HCT116 (cell line): Measurements from ENCODE around the gene POLR1D. TPM values are rescaled to one million over a fixed set of nuclear protein-coding genes. Genes with fewer than 3 reads are reported as not detected.

ENCODE experiments used
- ATAC-seq: fragments of 200-7000 bp; cut with Tn5 transposase; 2 replicates; pipeline ENCODE4 v1.9.1; 2020; ENCODE audit warnings: mild to moderate bottlenecking, moderate library complexity
- BruUV-seq: library from RNA; stranded (reverse); fragments of 400-500 nt; replicated peaks from 2 replicates; lab custom pipeline; 2021; lab: Mats Ljungman, UMichigan
- CTCF ChIA-PET: fragments of 300-600 bp; sonication (Branson Sonifier 250); formaldehyde crosslinking; loops from one replicate; lab custom pipeline; 2021; ENCODE audit warnings: antibody characterized with exemption; lab: Charles Lee
- POLR2A ChIA-PET: fragments of 300-600, 350-600 bp; sonication (Branson Sonifier 250); formaldehyde crosslinking; loops from one replicate; lab custom pipeline; 2021; ENCODE audit warnings: antibody characterized with exemption; lab: Charles Lee
- RAD21 ChIA-PET, 2 experiments: fragments of 300-600 bp; sonication (Branson Sonifier 250); formaldehyde crosslinking; loops; one replicate each; lab custom pipeline; 2023; ENCODE audit warnings: low total read pairs in 2 of 2; ENCODE audit not compliant: uncharacterized antibody in 2 of 2, unreplicated experiment in 2 of 2, low non-redundant PET in 1 of 2; lab: Charles Lee
- DNase-seq: peaks from one replicate; pipeline ENCODE4 v3.0.0-alpha.2; 2010; ENCODE audit warnings: low read depth, low spot score
- H2AFZ ChIP-seq: fragments of 200-600 bp; shearing (Covaris generic), sonication (generic); 2 replicates; pipeline ENCODE4 v1.6.1; 2017; ENCODE audit warnings: low read depth, mixed run types, mixed read lengths, antibody characterized with exemption, low read length; ENCODE audit not compliant: poor library complexity, severe bottlenecking
- H3K27ac ChIP-seq: 2 replicates; pipeline ENCODE4 v1.5.1; 2012; ENCODE audit warnings: low read depth, low read length
- H3K27me3 ChIP-seq: fragments of 200-600 bp; sonication (generic); 2 replicates; pipeline ENCODE4 v1.6.1; 2016; ENCODE audit warnings: mixed run types, low read length, mixed read lengths; ENCODE audit not compliant: insufficient read depth
- H3K36me3 ChIP-seq, 2 experiments: fragments of 200-500 bp in 1 of 2; fragments of 200-600 bp in 1 of 2; sonication (Bioruptor generic) in 1 of 2; sonication (generic) in 1 of 2; 2 replicates each; pipeline versions ENCODE4 v1.5.1 to v1.6.1; 2014 to 2016; ENCODE audit warnings: low read length in 2 of 2, inconsistent platforms in 1 of 2, mixed read lengths in 1 of 2, mixed run types in 1 of 2; ENCODE audit not compliant: insufficient read depth in 2 of 2, control insufficient read depth in 1 of 2
- H3K4me1 ChIP-seq, 2 experiments: fragments of 200-600 bp in 1 of 2; sonication (generic) in 1 of 2; 2 replicates each; pipeline versions ENCODE4 v1.5.1 to v1.6.1; 2012 to 2017; ENCODE audit warnings: low read length in 2 of 2, inconsistent platforms in 1 of 2, mild to moderate bottlenecking in 1 of 2, mixed read lengths in 1 of 2, mixed run types in 1 of 2, moderate library complexity in 1 of 2; ENCODE audit not compliant: insufficient read depth in 2 of 2, control insufficient read depth in 1 of 2
- H3K4me2 ChIP-seq: fragments of 200-600 bp; sonication (generic); 2 replicates; pipeline ENCODE4 v1.6.1; 2017; ENCODE audit warnings: mixed run types, low read length, mixed read lengths
- H3K4me3 ChIP-seq, 2 experiments: fragments of 200-600 bp in 1 of 2; sonication (generic) in 1 of 2; replicated peaks in 1 of 2; 2 replicates each; pipeline ENCODE4 v1.5.1; 2011 to 2016; ENCODE audit warnings: low read length in 2 of 2, control low read depth in 1 of 2, low read depth in 1 of 2, mild to moderate bottlenecking in 1 of 2, mixed read lengths in 1 of 2, mixed run types in 1 of 2
- H3K79me2 ChIP-seq: fragments of 200-600 bp; sonication (generic); 2 replicates; pipeline ENCODE4 v1.6.1; 2017; ENCODE audit warnings: mild to moderate bottlenecking, mixed run types, low read length, moderate library complexity, mixed read lengths; ENCODE audit not compliant: insufficient read depth
- H3K9ac ChIP-seq: fragments of 200-600 bp; sonication (generic); 2 replicates; pipeline ENCODE4 v1.6.1; 2016; ENCODE audit warnings: low read length, mixed read lengths
- H3K9me2 ChIP-seq: fragments of 200-600 bp; sonication (generic), shearing (Covaris generic); 2 replicates; pipeline ENCODE4 v1.6.1; 2017; ENCODE audit warnings: mixed run types, mild to moderate bottlenecking, moderate library complexity; ENCODE audit not compliant: insufficient read depth
- H3K9me3 ChIP-seq, 2 experiments: fragments of 200-500 bp in 1 of 2; fragments of 200-600 bp in 1 of 2; sonication (Bioruptor generic) in 1 of 2; sonication (generic) in 1 of 2; 2 replicates each; pipeline ENCODE4 v1.6.1; 2014 to 2017; ENCODE audit warnings: low read length in 2 of 2, mixed read lengths in 2 of 2, inconsistent platforms in 1 of 2, low read depth in 1 of 2, mild to moderate bottlenecking in 1 of 2, mixed run types in 1 of 2, moderate library complexity in 1 of 2; ENCODE audit not compliant: control insufficient read depth in 1 of 2, insufficient read depth in 1 of 2
- H4K20me1 ChIP-seq: fragments of 200-600 bp; sonication (generic), shearing (Covaris generic); 2 replicates; pipeline ENCODE4 v1.6.1; 2017; ENCODE audit warnings: mixed run types, mild to moderate bottlenecking, moderate library complexity; ENCODE audit not compliant: insufficient read depth
- ATF3 ChIP-seq: IDR thresholded peaks from 2 replicates; pipeline ENCODE4 v1.6.1; 2012
- CEBPB ChIP-seq: IDR thresholded peaks from 2 replicates; pipeline ENCODE4 v1.6.1; 2012; ENCODE audit warnings: low read depth
- EGR1 ChIP-seq: IDR thresholded peaks from 2 replicates; pipeline ENCODE4 v1.6.1; 2012; ENCODE audit warnings: low read depth
- ELF1 ChIP-seq: IDR thresholded peaks from 2 replicates; pipeline ENCODE4 v1.6.1; 2012; ENCODE audit warnings: low read depth, borderline replicate concordance
- EZH2 ChIP-seq: fragments of 200-600 bp; sonication (generic); IDR thresholded peaks from 2 replicates; pipeline ENCODE4 v1.6.1; 2017; ENCODE audit warnings: antibody characterized with exemption, mixed run types
- EZH2phosphoT487 ChIP-seq: fragments of 200-600 bp; IDR thresholded peaks from 2 replicates; pipeline ENCODE4 v1.6.1; 2018; ENCODE audit warnings: antibody characterized with exemption, borderline replicate concordance
- FOSL1 ChIP-seq: IDR thresholded peaks from 2 replicates; pipeline ENCODE4 v1.6.1; 2012; ENCODE audit warnings: low read depth
- JUND ChIP-seq: IDR thresholded peaks from 2 replicates; pipeline ENCODE4 v1.6.1; 2012
- MAX ChIP-seq: IDR thresholded peaks from 2 replicates; pipeline ENCODE4 v1.6.1; 2012
- POLR2A ChIP-seq: IDR thresholded peaks from 2 replicates; pipeline ENCODE4 v1.7.0; 2011; ENCODE audit warnings: borderline replicate concordance; ENCODE audit not compliant: insufficient read depth, insufficient read length; ENCODE audit errors: extremely low read depth
- POLR2AphosphoS5 ChIP-seq: IDR thresholded peaks from 2 replicates; pipeline ENCODE4 v1.6.1; 2011; ENCODE audit warnings: mild to moderate bottlenecking, low read depth, low read length, moderate library complexity
- RAD21 ChIP-seq: IDR thresholded peaks from 2 replicates; pipeline ENCODE4 v1.6.1; 2012; ENCODE audit warnings: low read depth, mild to moderate bottlenecking
- REST ChIP-seq: IDR thresholded peaks from 2 replicates; pipeline ENCODE4 v1.6.1; 2012; ENCODE audit warnings: low read depth
- SP1 ChIP-seq: IDR thresholded peaks from 2 replicates; pipeline ENCODE4 v1.6.1; 2012; ENCODE audit warnings: low read depth
- SRF ChIP-seq: IDR thresholded peaks from 2 replicates; pipeline ENCODE4 v1.6.1; 2012; ENCODE audit warnings: low read depth
- TCF7L2 ChIP-seq: IDR thresholded peaks from 2 replicates; pipeline ENCODE4 v1.7.0; 2011; ENCODE audit warnings: borderline replicate concordance, inconsistent platforms; ENCODE audit not compliant: insufficient read depth, insufficient read length; ENCODE audit errors: extremely low read depth
- ZBTB33 ChIP-seq: IDR thresholded peaks from 2 replicates; pipeline ENCODE4 v1.6.1; 2011; ENCODE audit warnings: mild to moderate bottlenecking, low read length, moderate library complexity; ENCODE audit not compliant: insufficient replicate concordance; ENCODE audit errors: extremely low read depth
- ZFX ChIP-seq: fragments of 450-650 bp; IDR thresholded peaks from 2 replicates; pipeline ENCODE4 v1.6.1; 2017
- ZNF274 ChIP-seq: fragments of 200-500 bp; sonication (Bioruptor generic); IDR thresholded peaks from 2 replicates; pipeline ENCODE4 v1.6.1; 2014; ENCODE audit warnings: mild to moderate bottlenecking, low read depth, low read length, inconsistent platforms
- intact Hi-C: fragments of 100-400 bp; cut with micrococcal nuclease; formaldehyde crosslinking; loops from 2 replicates; pipeline ENCODE4 v1.10.0; 2022
- total RNA-seq: library from RNA; stranded (reverse); gene quantifications from one replicate; pipeline ENCODE4 v1.2.1, GENCODE V29; 2021; ENCODE audit not compliant: unreplicated experiment

POLR1D gene
- total RNA-seq, 1 experiment from 2014 or later, result 184 TPM

GRCh38 chr13:27620377-27621115 is 1.1 kb upstream of the POLR1D start, which contains the start of gene LNX2:
LNX2 (minus strand) TSS chr13:27620529; CDS start chr13:27581703, 38,826 bp downstream.
- no peak within 1 kb of the TSS for H2AFZ ChIP-seq
- H4K20me1 ChIP-seq, result peaks cover 5% of the 10 kb centered on the region; the same call in 1 of the 2 replicates
- peaks cover 6 to 19% of the 10 kb centered on the region in 2 experiments; a peak in 3 of 4 replicates for H3K36me3 ChIP-seq
- intact Hi-C loops, result loop anchor here (5.0 to 10.0 kb wide), 2 partner anchors 168 to 226 kb away; partner anchors contain the start of gene MTIF3
- H3K27ac ChIP-seq, result peak within 1 kb of the TSS; percentile 99
- H3K4me1 ChIP-seq, result peaks cover 12 to 23% of the 10 kb centered on the region in 2 experiments
- DNase-seq, result peak; percentile 90
- no TSS peak for BruUV-seq
- H3K79me2 ChIP-seq, result peaks cover 82% of the 10 kb centered on the region
- H3K27me3 ChIP-seq, result no peaks in the 10 kb centered on the region
- H3K9me3 ChIP-seq, result no peaks in the 10 kb centered on the region
- CTCF ChIA-PET, result interaction anchor here (0.9 to 1.7 kb wide), 6 partner anchors 9 to 333 kb away, joined by 3 to 7 read pairs (median 3); no protein-coding TSS in a partner anchor
- peak within 1 kb of the TSS; percentile 91 for H3K4me2 ChIP-seq
- POLR2A ChIA-PET, result interaction anchor here (0.8 to 1.9 kb wide), 7 partner anchors 9 to 88 kb away, joined by 3 to 11 read pairs (median 4); no protein-coding TSS in a partner anchor
- H3K4me3 ChIP-seq, result peak within 1 kb of the TSS; percentile 85 to 96
- peak within 1 kb of the TSS; percentile 97 for H3K9ac ChIP-seq
- RAD21 ChIA-PET, result interaction anchor here in 1 of 2 experiments (0.7 kb wide), 1 partner anchor 19 kb away, joined by 4 read pairs; no protein-coding TSS in a partner anchor
- peak; percentile 89 for ATAC-seq
- TF ChIP-seq ZBTB33, result no peak
- peak; percentile 46 for TF ChIP-seq POLR2A
- peak; percentile 51 for TF ChIP-seq ZFX
- TF ChIP-seq REST, result no peak
- TF ChIP-seq TCF7L2, result no peak
- no peak for TF ChIP-seq EGR1
- TF ChIP-seq SP1, result no peak
- TF ChIP-seq CEBPB, result no peak
- peak; percentile 57 for TF ChIP-seq POLR2AphosphoS5
- TF ChIP-seq ELF1, result no peak
- TF ChIP-seq ZNF274, result no peak
- no peak for TF ChIP-seq FOSL1
- no peak for TF ChIP-seq JUND
- no peak for TF ChIP-seq SRF
- TF ChIP-seq RAD21, result no peak
- TF ChIP-seq EZH2phosphoT487, result no peak
- TF ChIP-seq MAX, result no peak
- TF ChIP-seq EZH2, result no peak
- TF ChIP-seq ATF3, result no peak
- H3K9me2 ChIP-seq, result no peaks in the 10 kb centered on the region
